Head of caudate nucleus (tissue), 42 donors: ENCODE measurements around the gene RIMS4.
A peak's percentile ranks its signal among the peaks of the same experiment; 100 is the strongest.
"Not testable (repeated sequence)": the region's sequence is repeated elsewhere in the genome, so short reads cannot be mapped to it uniquely, and the experiment has no call there.

Experiments
- DNase-seq, 42 donors: peaks; one replicate each; pipeline versions ENCODE4 v3.0.0 to v3.0.0-alpha.2; 2020 to 2021; ENCODE audit warnings: mixed read lengths in 7 of 42
- intact Hi-C: fragments of 100-400 bp; cut with DNase I; formaldehyde crosslinking; loops from one replicate; pipeline ENCODE4 v1.15.0; 2022

The RIMS4 gene

DNA sequence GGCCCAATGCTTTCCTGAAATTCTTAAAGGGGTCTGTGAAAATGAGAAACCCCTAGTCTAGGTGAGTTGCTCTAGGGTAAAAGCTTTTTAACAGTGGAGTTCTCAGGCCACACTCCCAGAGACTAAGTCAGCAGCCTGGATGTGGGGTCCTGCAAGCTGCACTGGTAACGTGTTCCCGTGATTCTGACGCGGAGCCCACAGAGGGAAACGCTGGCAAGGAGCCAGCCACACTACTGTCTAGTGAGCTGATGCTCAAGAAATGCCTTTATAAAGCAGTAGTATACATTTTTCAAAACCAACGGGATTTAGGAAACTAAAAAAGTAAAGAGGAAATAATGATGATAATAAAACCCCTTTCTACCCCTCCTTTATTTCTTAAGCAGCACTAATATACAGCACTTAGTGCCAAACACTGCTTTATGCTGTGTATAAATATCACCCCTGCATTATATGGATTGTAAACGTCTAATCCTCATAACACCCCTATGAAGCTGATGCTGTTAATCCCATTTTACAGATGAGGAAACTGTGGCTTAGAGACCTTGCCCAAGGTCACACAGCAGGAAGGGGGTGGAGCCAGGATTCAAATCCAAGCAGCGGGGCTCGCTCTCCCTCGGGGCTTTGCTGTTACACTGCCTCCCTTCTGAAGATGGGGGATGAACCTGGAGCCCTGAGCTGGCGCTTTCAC, 39.7 kb downstream of the RIMS4 start:
- DNase-seq, result peak in 11 of 42 donors; percentile 32 to 67 (median 55)
- intact Hi-C loops, result no loop called here

- peak in 5 of 42 donors; percentile 19 to 57 (median 52) for DNase-seq
- intact Hi-C loops, result no loop called here
Observed at GRCh38 chr20:44769481-44769863, 40.9 kb downstream of the RIMS4 start.

GRCh38 chr20:44768854-44769480, 41.4 kb downstream of the RIMS4 start:
- DNase-seq, result no peak
- intact Hi-C loops, result no loop called here

DNA sequence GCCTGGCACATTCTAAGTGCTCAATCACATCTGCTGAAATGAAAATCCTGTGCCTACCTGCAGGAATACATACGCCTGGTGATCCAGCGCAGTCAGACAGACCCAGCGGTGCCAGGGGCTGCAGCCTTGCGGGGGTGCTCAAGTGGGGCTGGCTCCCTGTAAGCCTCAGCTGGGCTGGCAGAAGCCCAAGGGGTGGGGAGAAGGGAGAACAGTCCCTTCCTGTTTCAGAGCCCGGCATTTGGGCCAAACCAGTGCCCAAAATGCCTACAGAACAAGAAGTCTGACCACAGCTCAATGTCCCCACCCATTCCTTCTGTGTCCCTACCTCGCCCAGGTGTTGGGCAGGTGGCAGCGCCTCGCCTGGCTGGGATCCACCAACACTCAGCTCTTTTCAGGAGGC, 42.1 kb downstream of the RIMS4 start:
- peak in 19 of 42 donors; percentile 23 to 64 (median 49) for DNase-seq
- intact Hi-C loops, result no loop called here

DNA sequence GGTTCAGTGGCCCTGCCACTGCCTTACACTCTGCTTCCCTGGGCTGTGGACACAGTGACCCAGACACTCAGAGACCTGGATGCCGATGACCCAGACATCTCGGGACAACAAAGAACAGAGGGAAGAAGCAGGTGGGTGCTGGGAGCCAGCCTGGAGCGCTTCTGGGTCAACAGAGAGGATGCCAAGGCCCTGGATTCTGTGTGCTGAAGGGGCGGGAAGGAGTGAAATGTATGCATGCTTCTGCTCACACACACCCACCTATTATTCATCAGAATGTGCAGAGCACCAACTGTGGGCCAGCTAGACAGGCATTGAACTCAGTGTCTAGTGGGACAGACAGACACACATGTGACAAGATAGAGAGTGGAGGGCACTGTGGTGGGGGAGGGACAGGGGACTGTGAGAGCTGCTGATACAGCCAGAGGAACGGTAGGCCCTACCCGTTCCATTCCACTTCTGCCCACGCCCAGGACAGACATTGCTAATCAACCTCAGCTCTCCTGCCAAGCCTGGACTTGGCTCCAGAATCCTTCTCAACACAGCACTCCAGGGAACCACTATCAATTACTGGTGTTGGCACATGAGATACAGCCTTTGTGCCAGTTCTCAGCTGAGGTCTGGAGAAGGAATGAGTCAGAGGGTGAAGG, 44.5 kb downstream of the RIMS4 start:
- peak in 7 of 42 donors; percentile 28 to 62 (median 40) for DNase-seq
- intact Hi-C loops, result no loop called here

- intact Hi-C loops, result no loop called here
- peak in 1 of 42 donors; percentile 19 for DNase-seq
Observed at GRCh38 chr20:44765091-44765490, 45.3 kb downstream of the RIMS4 start.

DNA sequence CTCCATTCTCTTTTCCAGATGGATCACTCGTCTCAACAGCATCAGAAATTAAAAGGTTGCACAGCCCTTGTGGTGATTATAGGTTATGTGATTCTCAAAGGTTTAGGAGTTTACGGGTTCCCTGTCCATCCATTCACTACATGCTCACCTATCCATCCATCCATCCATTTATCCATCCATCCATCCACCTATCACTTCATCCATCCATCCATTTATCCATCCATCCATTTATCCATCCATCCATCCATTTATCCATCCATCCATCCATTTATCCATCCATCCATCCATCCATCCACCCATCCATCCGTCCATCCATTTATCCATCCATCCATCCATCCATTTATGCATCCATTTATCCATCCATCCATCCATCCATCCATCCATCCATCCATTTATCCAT, 46.5 kb downstream of the RIMS4 start:
- DNase-seq, intact Hi-C loops: not testable (repeated sequence)

DNA sequence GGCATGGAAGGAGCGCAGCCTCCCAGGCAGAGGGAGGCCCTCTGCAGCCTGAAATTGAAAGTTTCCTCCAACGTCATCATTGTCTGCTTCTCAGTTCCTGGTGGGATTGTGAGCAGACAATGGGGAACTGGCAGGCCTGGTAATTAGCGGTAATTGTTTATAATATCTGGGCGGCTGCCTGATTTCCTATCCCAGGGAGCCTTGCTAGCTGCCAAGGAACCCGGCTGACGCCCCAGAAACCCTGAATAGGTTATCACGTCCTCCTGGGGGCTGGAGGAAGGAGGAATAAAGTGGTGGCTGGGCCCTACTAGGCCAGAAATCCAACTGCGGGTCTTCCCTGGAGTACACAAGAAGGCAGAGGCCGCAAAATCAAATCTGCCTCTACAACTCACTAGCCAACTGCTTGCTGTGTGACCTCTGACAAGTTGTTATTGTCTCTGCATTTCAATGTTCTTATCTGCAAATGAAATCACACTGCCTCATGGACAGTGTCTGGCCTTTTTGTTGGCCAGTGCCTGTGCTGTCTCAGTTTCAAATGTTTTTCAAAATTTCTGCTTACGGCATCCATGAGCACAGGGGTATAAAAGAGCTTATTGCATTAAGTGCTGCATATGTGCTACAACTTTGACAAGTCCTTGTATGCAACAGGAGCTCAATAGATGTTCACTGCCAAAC, 47.7 kb downstream of the RIMS4 start:
- no peak for DNase-seq
- intact Hi-C loops, result no loop called here

- intact Hi-C loops, result no loop called here
- peak in 5 of 42 donors; percentile 33 to 58 (median 50) for DNase-seq
Observed at GRCh38 chr20:44761423-44761822, 48.9 kb downstream of the RIMS4 start.

- intact Hi-C loops, result no loop called here
- DNase-seq, result no peak
Observed at GRCh38 chr20:44759595-44759994, 50.8 kb downstream of the RIMS4 start.

GRCh38 chr20:44758247-44759101, 51.9 kb downstream of the RIMS4 start:
- DNase-seq, result peak; percentile 22 to 90 (median 71)
- intact Hi-C loops, result no loop called here

DNA sequence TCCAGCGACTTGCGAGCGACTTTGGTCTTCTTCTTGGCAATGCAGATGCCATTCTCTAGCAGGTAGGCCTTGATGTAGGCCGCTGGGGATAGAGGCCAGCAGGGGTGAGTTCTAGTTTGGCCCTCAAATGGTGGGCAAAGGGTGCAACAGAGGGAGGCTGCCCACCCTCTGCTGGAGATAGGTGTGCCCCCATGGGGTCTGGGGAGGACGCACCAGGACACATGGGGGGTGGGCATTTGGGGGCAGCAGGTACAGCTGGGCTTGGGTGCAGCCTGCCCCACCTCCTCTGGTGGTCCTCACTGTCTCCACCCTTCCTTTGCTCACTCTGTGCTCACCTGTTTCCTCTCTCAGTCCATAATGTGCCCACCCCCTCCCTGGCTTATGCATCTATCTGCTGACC, 53.4 kb downstream of the RIMS4 start:
- no peak for DNase-seq
- intact Hi-C loops, result no loop called here

GRCh38 chr20:44756011-44756688, 54.2 kb downstream of the RIMS4 start:
- intact Hi-C loops, result no loop called here
- no peak for DNase-seq

GRCh38 chr20:44754554-44754953, 55.8 kb downstream of the RIMS4 start:
- no peak for DNase-seq
- intact Hi-C loops, result no loop called here

GRCh38 chr20:44752099-44752931, 58.0 kb downstream of the RIMS4 start:
- intact Hi-C loops, result no loop called here
- DNase-seq, result no peak

- peak in 2 of 42 donors; percentile 32 to 45 for DNase-seq
- intact Hi-C loops, result no loop called here
Observed at GRCh38 chr20:44750081-44750805, 60.1 kb downstream of the RIMS4 start.

- peak in 9 of 42 donors; percentile 34 to 70 (median 50) for DNase-seq
- intact Hi-C loops, result no loop called here
Observed at GRCh38 chr20:44748005-44748370, 62.4 kb downstream of the RIMS4 start.
